PC-3 (cell line): ENCODE results near the gene BEST2.
"Not testable (repeated sequence)": the region's sequence is repeated elsewhere in the genome, so short reads cannot be mapped to it uniquely, and the experiment has no call there.

ENCODE experiments used
- EZH2 ChIP-seq: fragments of 300-600 bp; sonication (generic); IDR thresholded peaks from one replicate; pipeline ENCODE4 v1.6.1; 2017; ENCODE audit warnings: antibody characterized with exemption, mild to moderate bottlenecking, low read length; ENCODE audit not compliant: unreplicated experiment
- TF ChIP-seq, protein P1 (sequence below): fragments of 300-600 bp; sonication (generic); conservative IDR thresholded peaks from 2 replicates; pipeline ENCODE4 v1.5.1; 2017; ENCODE audit warnings: antibody characterized with exemption, low read depth, mild to moderate bottlenecking, low read length

GRCh38 chr19:12797607-12798006, 46.0 kb downstream of the BEST2 start:
- TF ChIP-seq, protein P1, sequence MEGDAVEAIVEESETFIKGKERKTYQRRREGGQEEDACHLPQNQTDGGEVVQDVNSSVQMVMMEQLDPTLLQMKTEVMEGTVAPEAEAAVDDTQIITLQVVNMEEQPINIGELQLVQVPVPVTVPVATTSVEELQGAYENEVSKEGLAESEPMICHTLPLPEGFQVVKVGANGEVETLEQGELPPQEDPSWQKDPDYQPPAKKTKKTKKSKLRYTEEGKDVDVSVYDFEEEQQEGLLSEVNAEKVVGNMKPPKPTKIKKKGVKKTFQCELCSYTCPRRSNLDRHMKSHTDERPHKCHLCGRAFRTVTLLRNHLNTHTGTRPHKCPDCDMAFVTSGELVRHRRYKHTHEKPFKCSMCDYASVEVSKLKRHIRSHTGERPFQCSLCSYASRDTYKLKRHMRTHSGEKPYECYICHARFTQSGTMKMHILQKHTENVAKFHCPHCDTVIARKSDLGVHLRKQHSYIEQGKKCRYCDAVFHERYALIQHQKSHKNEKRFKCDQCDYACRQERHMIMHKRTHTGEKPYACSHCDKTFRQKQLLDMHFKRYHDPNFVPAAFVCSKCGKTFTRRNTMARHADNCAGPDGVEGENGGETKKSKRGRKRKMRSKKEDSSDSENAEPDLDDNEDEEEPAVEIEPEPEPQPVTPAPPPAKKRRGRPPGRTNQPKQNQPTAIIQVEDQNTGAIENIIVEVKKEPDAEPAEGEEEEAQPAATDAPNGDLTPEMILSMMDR = not testable (repeated sequence)
- TF ChIP-seq EZH2 = not testable (repeated sequence)
